Left ventricle myocardium inferior (tissue), 1 donor: ENCODE data around the gene HYKK. TPM values are rescaled to one million over a fixed set of nuclear protein-coding genes. Genes with fewer than 3 reads are reported as not detected.

Experiments used
- DNase-seq: peaks from one replicate; pipeline ENCODE4 v3.0.0-alpha.2; 2020
- H3K27ac ChIP-seq: fragments of 200-600 bp; replicated peaks from 2 replicates; pipeline ENCODE4 v1.8.0; 2021
- H3K27me3 ChIP-seq: fragments of 200-600 bp; 2 replicates; pipeline ENCODE4 v1.8.0; 2021; ENCODE audit warnings: low read depth
- H3K36me3 ChIP-seq: fragments of 200-600 bp; 2 replicates; pipeline ENCODE4 v1.8.0; 2021
- H3K4me1 ChIP-seq: fragments of 200-600 bp; 2 replicates; pipeline ENCODE4 v1.8.0; 2021
- H3K4me3 ChIP-seq: fragments of 200-600 bp; 2 replicates; pipeline ENCODE4 v1.8.0; 2021; ENCODE audit warnings: mild to moderate bottlenecking, moderate library complexity
- H3K9me3 ChIP-seq: fragments of 200-600 bp; replicated peaks from 2 replicates; pipeline ENCODE4 v1.8.0; 2021
- CTCF ChIP-seq: fragments of 200-600 bp; IDR thresholded peaks from 2 replicates; pipeline ENCODE4 v1.8.0; 2021; ENCODE audit warnings: antibody characterized with exemption, mild to moderate bottlenecking, borderline replicate concordance
- intact Hi-C: fragments of 100-400 bp; cut with micrococcal nuclease; formaldehyde crosslinking; loops from one replicate; pipeline ENCODE4 v1.11.0; 2022
- total RNA-seq: library from RNA; stranded (reverse); fragmentation: NEBNext Ultra II Directional; extraction: Animal tissue kit (Norgen Biotek cat#: 25700); gene quantifications from one replicate; pipeline ENCODE4 v1.2.1, GENCODE V29; 2021
- donor health status: DM: no; HTN: yes; CAD: no; lungs with severe emphysema.

HYKK gene
- total RNA-seq, 1 donor from 2014 or later = 6.9 TPM

- no peak overlapping the region for H3K27ac ChIP-seq
- no peak for TF ChIP-seq CTCF
- intact Hi-C loops = no loop called here
- no peak for DNase-seq
- H3K36me3 ChIP-seq = peaks cover 88% of the 10 kb centered on the region
- H3K9me3 ChIP-seq = no peaks in the 10 kb centered on the region
- H3K27me3 ChIP-seq = no peaks in the 10 kb centered on the region
- H3K4me3 ChIP-seq = no peak overlapping the region
- no peaks in the 10 kb centered on the region for H3K4me1 ChIP-seq
Observed at GRCh38 chr15:78479650-78480049, 27.7 kb upstream of the HYKK start.

- Histone ChIP-seq H3K4me1 (no peaks in the 10 kb centered on the region), H3K36me3 (peaks cover 88% of the 10 kb centered on the region), H3K27ac (no peak overlapping the region), H3K27me3 (no peaks in the 10 kb centered on the region), H3K4me3 (no peak overlapping the region), H3K9me3 (no peaks in the 10 kb centered on the region)
- no peak for DNase-seq
- intact Hi-C loops = no loop called here
- no peak for TF ChIP-seq CTCF
Observed at GRCh38 chr15:78481917-78482316, 25.5 kb upstream of the HYKK start.

- intact Hi-C loops = no loop called here
- TF ChIP-seq CTCF = no peak
- Histone ChIP-seq H3K36me3 (peaks cover 95% of the 10 kb centered on the region), H3K4me1 (no peaks in the 10 kb centered on the region), H3K9me3 (no peaks in the 10 kb centered on the region), H3K27me3 (no peaks in the 10 kb centered on the region), H3K4me3 (no peak overlapping the region), H3K27ac (no peak overlapping the region)
- DNase-seq = no peak
Observed at GRCh38 chr15:78492872-78493271, 14.5 kb upstream of the HYKK start.

GRCh38 chr15:78501857-78502256 is 5.5 kb upstream of the HYKK start:
- no peak for TF ChIP-seq CTCF
- peaks cover 3% of the 10 kb centered on the region for H3K4me1 ChIP-seq
- DNase-seq = no peak
- no peaks in the 10 kb centered on the region for H3K27me3 ChIP-seq
- intact Hi-C loops = no loop called here
- H3K36me3 ChIP-seq = peaks cover 46% of the 10 kb centered on the region
- no peak overlapping the region for H3K4me3 ChIP-seq
- H3K9me3 ChIP-seq = peaks cover 9% of the 10 kb centered on the region
- H3K27ac ChIP-seq = no peak overlapping the region

DNA sequence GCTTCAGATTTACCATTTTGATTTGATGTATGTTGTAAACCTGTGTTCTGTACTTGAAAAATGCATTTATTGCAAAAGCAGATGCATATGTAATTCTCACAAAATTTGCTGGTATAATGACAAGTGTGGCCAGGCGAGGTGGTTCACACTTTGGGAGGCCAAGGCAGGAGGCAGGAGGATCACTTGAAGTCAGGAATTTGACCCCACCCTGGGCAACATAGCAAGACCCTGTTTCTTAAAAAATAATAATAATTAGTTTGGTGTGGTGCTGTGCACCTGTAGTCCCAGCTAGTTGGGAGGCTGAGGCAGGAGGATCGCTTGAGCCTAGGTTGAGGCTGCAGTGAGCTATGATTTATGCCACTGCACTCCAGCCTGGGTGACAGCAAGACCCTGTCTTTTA is 4.7 kb upstream of the HYKK start:
- H3K4me1 ChIP-seq = peaks cover 9% of the 10 kb centered on the region
- intact Hi-C loops = no loop called here
- H3K4me3 ChIP-seq = no peak overlapping the region
- H3K36me3 ChIP-seq = peaks cover 38% of the 10 kb centered on the region
- H3K27ac ChIP-seq = no peak overlapping the region
- DNase-seq = no peak
- no peak for TF ChIP-seq CTCF
- no peaks in the 10 kb centered on the region for H3K27me3 ChIP-seq
- H3K9me3 ChIP-seq = peaks cover 9% of the 10 kb centered on the region

DNA sequence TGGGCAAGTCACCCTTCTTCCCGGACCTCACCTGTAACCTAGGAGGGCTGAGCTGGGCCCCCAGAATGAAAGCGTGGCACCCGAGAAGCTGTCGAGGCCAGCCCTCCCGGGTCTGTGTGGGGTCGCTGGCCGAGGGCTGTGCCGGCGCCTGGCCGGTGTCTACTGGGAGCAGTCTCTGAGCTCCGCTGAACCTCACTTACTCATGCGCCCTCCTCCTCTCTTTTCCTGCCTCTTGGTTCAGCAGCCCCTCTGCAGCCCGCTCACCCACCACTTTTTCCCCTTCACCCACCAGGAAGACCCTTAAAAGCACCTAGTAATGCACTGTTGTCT is 419 bp downstream of the HYKK start:
- Histone ChIP-seq H3K4me1 (peaks cover 17% of the 10 kb centered on the region), H3K4me3 (peak overlapping the region; percentile 97), H3K36me3 (no peaks in the 10 kb centered on the region), H3K27ac (peak overlapping the region; percentile 81), H3K9me3 (no peaks in the 10 kb centered on the region), H3K27me3 (no peaks in the 10 kb centered on the region)
- intact Hi-C loops = no loop called here
- no peak for TF ChIP-seq CTCF
- DNase-seq = no peak
